IPS DF 4.7 (cell line): ENCODE measurements around the gene SLIT1.
"Not testable (repeated sequence)": the region's sequence is repeated elsewhere in the genome, so short reads cannot be mapped to it uniquely, and the experiment has no call there.

Experiments
- DNase-seq: peaks from one replicate; pipeline ENCODE4 v3.0.0-alpha.2; 2013; ENCODE audit warnings: low spot score; ENCODE audit errors: extremely low read depth

Gene SLIT1

GRCh38 chr10:97082575-97082974 is 103.2 kb downstream of the SLIT1 start:
- DNase-seq = not testable (repeated sequence)

GRCh38 chr10:97081621-97082235 is 104.0 kb downstream of the SLIT1 start:
- DNase-seq = peak; percentile 58

DNA sequence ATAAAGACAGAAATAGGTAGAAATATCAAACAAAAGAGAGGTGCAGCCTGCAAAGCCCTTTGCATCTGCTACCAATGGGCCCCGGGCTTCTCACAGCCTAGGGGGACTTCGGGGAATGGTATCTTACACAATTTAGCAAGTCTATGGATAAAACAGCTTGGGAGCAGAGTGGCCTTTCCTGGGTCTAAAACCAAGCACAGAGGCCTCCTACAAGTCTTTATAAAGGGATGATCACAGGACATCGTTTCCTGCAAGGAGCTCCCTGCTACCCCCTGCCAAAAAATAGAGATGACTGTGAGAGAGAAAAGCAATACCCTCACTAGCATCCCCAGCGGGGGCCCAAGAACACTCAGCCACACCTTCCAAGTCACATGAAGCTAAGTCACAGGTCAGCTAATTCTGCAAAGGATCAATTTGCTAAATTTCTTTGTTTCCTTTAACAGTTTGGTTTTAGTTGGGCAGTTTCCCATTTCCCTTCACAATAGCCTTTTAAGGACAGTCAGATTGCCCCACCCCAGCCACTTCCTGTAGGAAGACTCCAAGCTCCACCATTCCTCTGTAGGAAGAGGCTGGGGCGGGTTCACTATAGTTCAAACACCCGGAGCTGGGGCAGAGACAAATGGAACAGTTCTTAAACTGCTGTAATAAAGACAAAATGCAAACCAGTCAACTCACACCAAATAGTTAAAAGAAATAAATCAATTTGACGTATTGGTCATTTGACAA is 105.5 kb downstream of the SLIT1 start:
- no peak for DNase-seq

GRCh38 chr10:97079448-97079847 is 106.3 kb downstream of the SLIT1 start:
- no peak for DNase-seq

- no peak for DNase-seq
Measured at GRCh38 chr10:97078938-97079445, 106.8 kb downstream of the SLIT1 start.

DNA sequence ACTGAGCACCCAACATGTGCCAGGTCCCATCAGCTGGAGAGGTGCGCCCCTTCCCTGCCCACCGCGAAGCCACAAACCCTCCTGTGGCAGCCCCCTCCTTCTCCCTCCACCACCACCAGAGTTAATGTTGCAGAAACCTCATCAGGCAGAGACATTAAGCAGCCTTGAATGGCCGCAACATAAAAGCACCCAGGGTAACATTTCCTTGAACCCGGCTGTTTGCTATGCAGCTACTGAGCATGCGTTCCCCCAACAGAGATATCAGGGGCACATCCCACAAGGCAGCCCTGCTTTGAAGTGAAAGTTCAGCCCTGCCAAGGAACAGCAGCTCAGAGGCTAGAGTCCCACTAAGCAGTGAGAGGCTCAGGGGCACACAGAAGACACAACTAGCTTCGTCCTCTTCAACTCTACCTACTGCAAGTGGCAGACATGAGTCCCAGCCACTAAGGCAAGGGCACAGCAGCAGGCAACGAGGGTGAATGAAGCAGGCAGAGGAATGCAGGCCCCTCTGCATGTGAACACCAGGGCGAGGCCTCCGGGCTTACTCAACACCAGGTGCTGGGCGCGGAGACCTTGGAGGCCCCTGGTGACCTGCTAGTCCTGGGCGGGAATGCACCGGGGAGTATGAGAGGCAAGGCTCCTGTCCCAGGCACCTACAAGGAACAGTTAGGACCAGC is 107.4 kb downstream of the SLIT1 start:
- no peak for DNase-seq

DNA sequence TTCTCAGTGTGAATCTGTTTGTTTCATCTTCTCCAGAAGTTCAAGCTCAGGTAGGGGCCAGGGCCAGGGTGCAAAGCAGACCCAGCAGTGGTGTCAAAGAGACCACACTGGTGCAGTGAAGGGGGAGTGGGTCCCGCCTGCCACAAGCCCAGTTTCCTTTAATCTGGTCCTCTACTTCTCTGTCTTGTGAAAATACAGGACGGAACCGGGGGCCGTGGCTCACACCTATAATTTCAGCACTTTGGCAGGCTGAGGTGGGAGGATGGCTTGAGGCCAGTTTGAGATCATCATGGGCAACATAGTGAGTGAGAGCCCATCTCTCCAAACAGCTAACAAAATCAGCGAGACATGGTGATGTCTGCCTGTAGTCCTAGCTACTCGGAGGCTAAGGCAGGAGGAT is 109.0 kb downstream of the SLIT1 start:
- no peak for DNase-seq

DNA sequence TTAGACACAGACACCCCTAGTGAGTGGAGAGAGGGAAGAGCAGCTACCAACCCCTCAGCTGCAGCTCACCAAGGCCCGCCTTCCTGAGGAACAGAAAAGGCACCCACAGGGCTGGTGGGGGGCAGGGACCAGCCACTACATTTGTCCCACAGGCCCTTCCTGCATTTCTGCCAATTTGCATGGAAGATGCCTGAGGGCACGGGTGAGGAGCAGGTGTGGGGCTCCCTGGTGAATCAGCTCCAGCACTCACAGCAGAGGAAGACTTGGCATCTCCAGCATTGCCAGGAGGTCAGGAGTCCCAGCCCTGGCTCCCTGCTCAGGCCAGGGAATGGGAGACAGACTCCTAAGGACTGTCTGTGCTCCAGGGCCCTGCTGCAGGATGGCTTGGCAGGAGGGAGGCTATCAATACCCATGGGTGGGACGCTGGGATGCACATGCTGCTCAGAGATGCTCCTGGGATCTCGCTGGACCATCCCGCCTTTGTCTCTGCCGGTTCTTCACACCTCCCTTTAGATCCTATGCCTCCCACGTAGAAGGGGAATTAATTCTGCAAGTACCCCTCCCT is 109.7 kb downstream of the SLIT1 start:
- DNase-seq = no peak

DNA sequence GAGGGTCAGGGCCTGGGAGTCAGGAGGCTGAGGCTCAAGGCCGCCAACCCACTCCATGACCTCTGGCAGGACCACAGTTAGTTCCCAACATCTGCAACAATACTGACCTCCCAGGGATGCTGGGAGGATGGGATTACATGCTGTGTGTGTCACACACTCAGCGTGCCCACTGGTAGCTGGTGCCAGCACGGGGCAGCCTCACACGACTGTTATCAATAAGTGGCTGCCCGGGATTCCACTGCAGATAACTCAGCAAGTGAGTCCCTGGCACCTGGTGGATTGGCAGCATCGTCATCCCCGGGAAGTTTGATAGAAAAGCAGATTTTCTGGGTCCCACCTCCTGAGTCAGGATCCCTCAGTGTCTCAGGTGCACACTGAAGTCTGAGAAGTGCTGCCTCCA is 110.3 kb downstream of the SLIT1 start:
- no peak for DNase-seq

GRCh38 chr10:97074256-97075145 is 111.3 kb downstream of the SLIT1 start:
- DNase-seq = no peak

DNA sequence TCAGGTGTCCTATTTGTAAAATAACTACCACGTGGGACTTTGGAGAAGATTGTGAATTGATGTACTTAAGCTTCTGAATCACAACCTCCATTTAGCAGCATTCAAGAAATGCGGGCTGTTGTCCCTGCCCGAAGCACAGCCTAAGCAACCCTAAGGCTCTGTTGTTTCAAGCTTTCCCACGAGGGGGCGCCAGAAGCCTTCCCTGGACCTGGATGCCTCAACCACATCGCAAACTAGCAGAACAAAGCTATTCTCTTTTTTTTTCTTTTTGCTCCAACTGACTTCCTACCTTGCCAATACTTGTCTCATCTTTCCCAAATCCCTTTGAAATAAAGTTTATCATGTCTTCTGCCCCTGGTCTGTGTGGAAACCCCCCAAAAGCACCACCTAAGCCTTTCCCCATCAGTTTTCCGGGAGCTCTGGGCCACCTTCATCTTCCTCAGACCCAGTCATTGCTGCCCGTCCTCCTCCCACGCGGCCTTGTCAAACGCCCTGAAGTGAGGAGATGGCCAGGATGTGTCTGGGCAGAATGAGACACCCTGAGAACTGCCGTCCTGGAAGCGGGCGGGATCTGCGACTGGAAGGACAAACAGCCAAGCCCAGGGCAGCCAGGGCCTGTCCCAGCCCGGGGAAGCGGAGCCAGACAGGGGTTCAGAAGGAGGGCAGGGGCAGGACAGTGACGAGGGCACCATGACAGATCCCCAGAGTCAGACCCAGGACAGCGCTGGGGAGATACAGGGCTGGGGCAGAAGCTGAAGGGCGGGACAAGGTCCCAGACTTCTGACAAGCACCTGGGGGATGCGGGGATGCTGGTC is 112.7 kb downstream of the SLIT1 start:
- DNase-seq = peak; percentile 46

- no peak for DNase-seq
Measured at GRCh38 chr10:97071496-97071895, 114.3 kb downstream of the SLIT1 start.

DNA sequence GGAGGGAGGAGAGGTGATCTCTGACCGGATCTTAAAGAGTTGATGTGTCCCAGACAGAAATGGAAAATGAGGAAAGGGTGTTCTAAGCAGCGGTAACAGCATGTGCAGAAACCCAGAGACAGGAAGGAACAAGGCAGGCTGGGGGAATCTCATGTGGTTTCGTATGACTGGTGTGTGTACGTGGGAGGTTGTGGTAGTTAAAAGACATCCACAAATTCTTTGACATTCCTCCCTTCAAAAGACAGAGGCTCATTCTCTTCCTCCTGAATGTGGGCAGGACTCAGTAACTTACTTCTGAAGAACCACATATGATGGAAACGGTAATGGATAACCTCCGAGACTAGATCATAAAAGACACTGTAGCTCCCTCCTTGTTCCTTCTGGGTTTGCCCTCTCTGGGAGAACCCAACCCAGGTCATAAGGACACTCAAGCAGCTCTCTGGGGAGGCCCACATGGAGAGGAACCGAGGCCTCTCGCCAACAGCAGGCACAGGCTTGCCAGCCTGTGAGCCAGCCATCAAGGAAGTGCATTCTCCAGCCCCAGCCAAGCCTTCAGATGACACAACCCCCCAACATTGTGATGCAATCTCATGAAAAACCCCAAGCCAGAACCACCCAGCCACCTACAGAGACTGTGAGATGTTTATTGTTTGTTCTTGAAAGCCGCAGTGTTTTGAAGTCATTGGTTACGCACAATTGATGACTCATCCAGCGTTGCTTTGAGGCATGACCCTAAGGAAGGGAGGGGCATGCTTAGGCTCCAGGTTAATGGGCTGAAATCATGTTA is 116.0 kb downstream of the SLIT1 start:
- DNase-seq = no peak

DNA sequence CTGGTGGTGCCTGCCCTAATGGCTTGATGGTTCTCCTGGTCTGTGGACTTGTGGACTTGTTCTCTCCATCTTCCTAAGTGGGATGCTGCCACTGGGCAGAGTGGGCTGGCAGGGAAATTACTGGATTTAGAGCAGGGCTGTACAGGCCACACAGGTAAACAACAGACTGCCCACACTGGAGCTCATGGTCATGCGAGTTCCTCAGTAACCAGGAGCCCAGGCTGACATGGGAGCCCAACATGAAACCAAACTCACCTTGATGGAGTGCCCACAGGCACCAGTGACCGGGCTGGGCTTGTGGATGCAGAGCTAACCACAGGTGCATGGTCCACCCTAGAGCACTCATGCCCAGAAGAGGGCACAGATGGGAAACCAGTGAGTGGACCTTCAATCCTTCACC is 116.7 kb downstream of the SLIT1 start:
- DNase-seq = no peak

GRCh38 chr10:97067716-97068391 is 117.9 kb downstream of the SLIT1 start:
- DNase-seq = no peak

GRCh38 chr10:97066877-97067555 is 118.7 kb downstream of the SLIT1 start:
- no peak for DNase-seq

GRCh38 chr10:97065686-97066660 is 119.8 kb downstream of the SLIT1 start:
- DNase-seq = no peak
